Hepatocyte (in vitro differentiated cells): ENCODE data around the gene RTN4RL1. TPM values are rescaled to one million over a fixed set of nuclear protein-coding genes. Genes with fewer than 3 reads are reported as not detected.

Source experiments
- DNase-seq: peaks from one replicate; pipeline ENCODE4 v3.0.0-alpha.2; 2016; ENCODE audit warnings: low spot score
- H2AFZ ChIP-seq: fragments of 200-600 bp; sonication (generic); 2 replicates; pipeline ENCODE4 v1.6.0; 2016; ENCODE audit warnings: antibody characterized with exemption, mild to moderate bottlenecking
- H3K27ac ChIP-seq: fragments of 200-600 bp; sonication (generic); 2 replicates; pipeline ENCODE4 v1.5.1; 2016; ENCODE audit warnings: mild to moderate bottlenecking
- H3K27me3 ChIP-seq: fragments of 200-600 bp; sonication (generic); 2 replicates; pipeline ENCODE4 v1.6.1; 2016
- H3K36me3 ChIP-seq: fragments of 200-600 bp; sonication (generic); replicated peaks from 2 replicates; pipeline ENCODE4 v1.5.1; 2016; ENCODE audit warnings: low read depth; ENCODE audit not compliant: insufficient read depth
- H3K4me1 ChIP-seq: fragments of 200-600 bp; sonication (generic); 2 replicates; pipeline ENCODE4 v1.5.1; 2016; ENCODE audit warnings: mild to moderate bottlenecking, moderate library complexity; ENCODE audit not compliant: insufficient read depth
- H3K4me2 ChIP-seq: fragments of 200-600 bp; sonication (generic); 2 replicates; pipeline ENCODE4 v1.6.0; 2016
- H3K4me3 ChIP-seq: fragments of 200-600 bp; sonication (generic); 2 replicates; pipeline ENCODE4 v1.5.1; 2016; ENCODE audit warnings: mild to moderate bottlenecking
- H3K79me2 ChIP-seq: fragments of 200-600 bp; sonication (generic); 2 replicates; pipeline ENCODE4 v1.6.0; 2017; ENCODE audit warnings: mild to moderate bottlenecking
- H3K9me2 ChIP-seq: fragments of 200-600 bp; sonication (generic); replicated peaks from 2 replicates; pipeline ENCODE4 v1.6.0; 2017; ENCODE audit warnings: mild to moderate bottlenecking; ENCODE audit not compliant: insufficient read depth
- H3K9me3 ChIP-seq: fragments of 200-600 bp; sonication (generic); 2 replicates; pipeline ENCODE4 v1.5.1; 2016; ENCODE audit warnings: low read depth, mild to moderate bottlenecking
- H4K20me1 ChIP-seq: fragments of 200-600 bp; sonication (generic); 2 replicates; pipeline ENCODE4 v1.6.0; 2016; ENCODE audit warnings: mild to moderate bottlenecking; ENCODE audit not compliant: insufficient read depth, poor library complexity, severe bottlenecking
- CTCF ChIP-seq: fragments of 200-600 bp; sonication (generic); IDR thresholded peaks from 2 replicates; pipeline ENCODE4 v1.5.1; 2016; ENCODE audit warnings: antibody characterized with exemption, mild to moderate bottlenecking; ENCODE audit not compliant: poor library complexity
- EZH2 ChIP-seq: fragments of 200-600 bp; sonication (generic); IDR thresholded peaks from 2 replicates; pipeline ENCODE4 v1.6.1; 2016; ENCODE audit warnings: antibody characterized with exemption, mild to moderate bottlenecking, borderline replicate concordance
- EZH2phosphoT487 ChIP-seq: fragments of 200-600 bp; sonication (generic); IDR thresholded peaks from one replicate; pipeline ENCODE4 v1.6.1; 2018; ENCODE audit warnings: antibody characterized with exemption, mild to moderate bottlenecking, low read depth, moderate library complexity; ENCODE audit not compliant: unreplicated experiment, severe bottlenecking
- WGBS: methylation state at CpG from one replicate; pipeline ENCODE4 v1.1.6; 2016; ENCODE audit warnings: low lambda C conversion rate; ENCODE audit errors: missing lambda C conversion rate; 5-methylcytosine and 5-hydroxymethylcytosine counted together
- polyA plus RNA-seq: library from polyadenylated mRNA; unstranded; fragments of >200 nt; fragmentation: Nextera tagmentation; extraction: Ambion mirVana; gene quantifications from 2 replicates; pipeline ENCODE4 v1.2.1, GENCODE V29; 2016
- total RNA-seq: library from RNA; depleted of rRNA; stranded (reverse); fragments of >200 nt; gene quantifications from 2 replicates; pipeline ENCODE4 v1.2.3, GENCODE V29; 2014

Gene RTN4RL1
- total and polyA plus RNA-seq, 2 experiments from 2014 or later: 0.53 to 1.4 TPM

- Histone ChIP-seq H3K27ac (no peak overlapping the region), H4K20me1 (no peaks in the 10 kb centered on the region), H3K4me1 (peaks cover 8% of the 10 kb centered on the region), H3K36me3 (no peaks in the 10 kb centered on the region), H2AFZ (no peak overlapping the region), H3K9me2 (no peaks in the 10 kb centered on the region), H3K4me3 (no peak overlapping the region), H3K9me3 (no peaks in the 10 kb centered on the region), H3K27me3 (no peaks in the 10 kb centered on the region), H3K4me2 (no peak overlapping the region), H3K79me2 (no peaks in the 10 kb centered on the region)
- TF ChIP-seq EZH2 (no peak), EZH2phosphoT487 (no peak), CTCF (no peak)
- no peak for DNase-seq
- 75% methylated on average over 12 of the region's 12 CpGs for WGBS
Measured at GRCh38 chr17:2004435-2004952, 20.6 kb downstream of the RTN4RL1 start.

- 98% methylated on average over 13 of the region's 13 CpGs for WGBS
- Histone ChIP-seq H3K4me3 (no peak overlapping the region), H2AFZ (no peak overlapping the region), H3K9me2 (no peaks in the 10 kb centered on the region), H3K79me2 (no peaks in the 10 kb centered on the region), H4K20me1 (no peaks in the 10 kb centered on the region), H3K27ac (no peak overlapping the region), H3K4me1 (peaks cover 16% of the 10 kb centered on the region), H3K9me3 (no peaks in the 10 kb centered on the region), H3K36me3 (no peaks in the 10 kb centered on the region), H3K4me2 (no peak overlapping the region), H3K27me3 (no peaks in the 10 kb centered on the region)
- no peak for DNase-seq
- TF ChIP-seq EZH2phosphoT487 (no peak), EZH2 (no peak), CTCF (no peak)
Measured at GRCh38 chr17:2003525-2003924, 21.6 kb downstream of the RTN4RL1 start.

GRCh38 chr17:2002767-2003329 is 22.3 kb downstream of the RTN4RL1 start:
- Histone ChIP-seq H3K79me2 (no peaks in the 10 kb centered on the region), H2AFZ (no peak overlapping the region), H3K4me2 (no peak overlapping the region), H3K36me3 (no peaks in the 10 kb centered on the region), H3K4me3 (no peak overlapping the region), H3K9me3 (no peaks in the 10 kb centered on the region), H3K9me2 (no peaks in the 10 kb centered on the region), H3K27me3 (no peaks in the 10 kb centered on the region), H4K20me1 (no peaks in the 10 kb centered on the region), H3K4me1 (peaks cover 21% of the 10 kb centered on the region), H3K27ac (no peak overlapping the region)
- TF ChIP-seq EZH2 (no peak), CTCF (no peak), EZH2phosphoT487 (no peak)
- 73% methylated on average over 16 of the region's 16 CpGs for WGBS
- DNase-seq: no peak
